NCI-H446 treated with DMSO at 0.1 percent for 48 hours (cell line): ENCODE results near the gene SMIM22.
"Not testable (repeated sequence)": the region's sequence is repeated elsewhere in the genome, so short reads cannot be mapped to it uniquely, and the experiment has no call there.

Experiments used
- DNase-seq: peaks from one replicate; lab custom pipeline; 2025; lab: John Stamatoyannopoulos, UW

Gene SMIM22

GRCh38 chr16:4768549-4769305 lies 26.4 kb upstream of the SMIM22 start:
- DNase-seq, result peak; percentile 80

DNA sequence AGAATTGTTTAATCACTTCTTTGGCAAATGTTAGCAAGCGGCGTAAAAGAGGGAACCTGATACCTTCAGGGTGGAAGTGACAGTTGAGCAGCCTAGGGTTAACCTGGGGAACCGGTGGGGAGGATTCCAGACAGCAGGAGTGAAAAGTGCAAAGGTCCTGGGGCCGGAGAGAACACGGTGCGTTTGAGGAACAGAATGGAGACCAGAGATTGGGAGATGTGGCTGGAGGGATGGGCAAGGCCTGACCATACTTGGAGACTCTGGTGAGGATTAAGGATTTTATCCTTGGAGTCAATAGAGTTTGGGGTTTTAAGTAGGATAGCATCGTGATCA lies 25.9 kb upstream of the SMIM22 start:
- DNase-seq, result no peak

DNA sequence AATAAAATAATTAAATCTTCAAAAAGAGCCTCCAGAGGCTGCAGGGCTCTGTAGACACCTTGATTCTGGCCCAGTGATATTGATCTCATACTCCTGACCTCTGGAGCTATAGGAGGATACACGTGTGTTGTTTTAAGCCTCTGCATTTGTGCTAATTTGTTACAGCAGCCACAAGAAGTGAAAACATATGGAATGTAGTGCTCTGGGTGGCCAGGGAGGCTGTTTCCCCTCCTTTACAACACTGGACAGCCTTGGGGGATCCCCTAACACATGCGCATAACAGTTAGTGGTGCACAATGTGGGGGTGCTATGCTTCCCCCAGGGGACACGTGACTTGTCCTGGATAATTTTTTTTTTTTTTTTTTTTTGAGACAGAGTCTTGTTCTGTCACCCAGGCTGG lies 23.5 kb upstream of the SMIM22 start:
- no peak for DNase-seq

- DNase-seq, result no peak
Measured at GRCh38 chr16:4772351-4772750, 22.8 kb upstream of the SMIM22 start.

GRCh38 chr16:4775005-4775404 lies 20.2 kb upstream of the SMIM22 start:
- DNase-seq, result no peak

DNA sequence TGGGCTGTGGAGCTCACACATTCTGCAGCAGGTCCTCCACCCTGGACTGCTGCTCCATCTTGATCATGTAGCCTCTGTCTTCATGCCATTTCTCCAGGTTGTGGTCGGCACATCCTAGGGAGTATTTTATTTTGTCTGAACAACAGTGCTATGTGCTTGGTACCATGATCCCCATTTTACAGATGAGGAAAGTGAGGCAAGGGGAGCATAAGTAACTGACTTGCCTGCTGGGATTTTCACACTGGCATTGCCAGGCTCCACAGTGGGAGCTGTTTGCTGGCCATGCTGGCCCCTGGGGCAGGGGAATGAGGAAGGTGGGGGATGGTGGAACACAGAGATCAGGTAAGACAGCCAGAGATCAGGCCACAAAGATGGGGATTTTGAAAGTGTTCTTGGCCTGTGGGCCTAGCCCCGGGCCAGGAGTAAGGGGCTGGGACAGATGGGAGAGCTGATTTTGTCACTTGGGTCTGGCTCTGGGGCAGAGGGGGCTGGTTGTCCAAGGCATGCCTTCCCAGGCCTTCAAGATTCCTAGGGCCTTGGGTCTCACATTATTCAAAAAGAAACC lies 18.9 kb upstream of the SMIM22 start:
- DNase-seq, result no peak

DNA sequence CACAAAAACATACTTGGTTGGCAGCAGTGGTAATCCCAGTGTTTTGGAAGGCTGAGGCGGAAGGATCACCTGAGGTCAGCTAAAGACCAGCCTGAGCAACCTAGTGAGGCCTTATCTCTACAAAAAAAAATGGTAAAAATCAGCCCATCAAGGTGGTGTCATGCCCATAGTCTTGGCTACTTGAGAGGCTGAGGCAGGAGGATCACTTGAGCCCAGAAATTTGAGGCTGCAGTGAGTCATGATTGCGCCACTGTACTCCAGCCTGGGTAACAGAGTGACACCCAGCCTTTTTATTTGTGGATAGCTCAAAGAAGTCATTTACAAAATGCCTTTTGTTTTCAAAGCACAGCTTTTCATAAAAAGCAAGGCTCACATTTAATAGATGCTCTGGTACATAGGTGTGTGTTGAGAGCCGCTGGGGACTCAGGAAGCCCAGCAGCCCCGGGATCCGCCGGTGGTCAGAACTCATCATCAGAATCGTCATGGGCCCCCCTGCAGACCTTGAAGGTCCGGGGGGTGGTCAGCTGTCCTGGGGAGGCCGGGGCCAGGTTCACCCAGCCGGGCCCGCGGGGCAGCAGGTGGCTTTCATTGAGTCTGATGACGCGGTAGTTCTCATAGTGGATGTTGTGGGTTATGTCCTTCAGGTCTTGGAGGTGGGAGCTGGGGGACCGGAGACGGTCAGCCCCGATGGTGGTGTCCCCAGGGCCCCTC lies 17.7 kb upstream of the SMIM22 start:
- no peak for DNase-seq

GRCh38 chr16:4778050-4778392 lies 17.1 kb upstream of the SMIM22 start:
- no peak for DNase-seq

DNA sequence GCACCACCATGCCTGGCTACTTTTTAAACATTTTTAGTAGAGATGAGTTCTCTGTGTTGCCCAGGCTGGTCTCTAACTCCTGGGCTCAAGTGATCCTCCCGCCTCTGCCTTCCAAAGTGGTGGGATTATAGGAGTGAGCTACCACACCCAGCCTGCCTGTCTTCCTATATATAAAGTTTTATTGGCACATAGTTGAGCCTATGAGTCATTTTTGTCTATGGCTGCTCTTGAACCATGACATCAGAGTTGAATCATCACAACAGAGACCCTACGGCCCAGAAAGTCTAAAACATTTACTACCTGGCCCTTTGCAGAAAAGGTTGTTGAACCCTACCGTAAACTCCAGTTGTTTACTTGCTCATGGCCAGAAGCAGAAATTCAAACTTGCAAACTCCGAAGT lies 14.9 kb upstream of the SMIM22 start:
- no peak for DNase-seq

- no peak for DNase-seq
Measured at GRCh38 chr16:4783251-4783950, 11.8 kb upstream of the SMIM22 start.

GRCh38 chr16:4783951-4784336 lies 11.2 kb upstream of the SMIM22 start:
- no peak for DNase-seq

DNA sequence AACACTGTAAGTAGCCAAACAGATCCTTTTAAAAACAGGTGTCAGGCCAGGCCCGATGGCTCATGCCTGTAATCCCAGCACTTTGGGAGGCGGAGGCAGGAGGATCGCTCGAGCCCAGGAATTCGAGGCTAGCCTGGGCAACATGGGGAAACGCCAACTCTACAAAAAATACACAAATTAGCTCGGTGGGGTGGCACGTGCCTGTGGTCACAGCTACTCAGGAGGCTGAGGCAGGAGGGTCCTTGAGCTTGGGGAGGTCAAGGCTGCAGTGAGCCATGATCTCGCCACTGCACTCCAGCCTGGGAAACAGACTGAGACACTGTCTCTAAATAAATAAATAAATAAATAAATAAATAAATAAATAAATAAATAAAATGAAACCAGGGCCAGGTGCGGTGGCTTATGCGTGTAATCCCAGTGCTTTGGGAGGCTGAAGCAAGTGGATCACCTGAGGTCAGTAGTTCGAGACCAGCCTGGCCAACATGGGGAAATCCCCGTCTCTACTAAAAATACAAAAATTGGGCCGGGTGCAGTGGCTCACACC lies 10.7 kb upstream of the SMIM22 start:
- DNase-seq, result not testable (repeated sequence)

DNA sequence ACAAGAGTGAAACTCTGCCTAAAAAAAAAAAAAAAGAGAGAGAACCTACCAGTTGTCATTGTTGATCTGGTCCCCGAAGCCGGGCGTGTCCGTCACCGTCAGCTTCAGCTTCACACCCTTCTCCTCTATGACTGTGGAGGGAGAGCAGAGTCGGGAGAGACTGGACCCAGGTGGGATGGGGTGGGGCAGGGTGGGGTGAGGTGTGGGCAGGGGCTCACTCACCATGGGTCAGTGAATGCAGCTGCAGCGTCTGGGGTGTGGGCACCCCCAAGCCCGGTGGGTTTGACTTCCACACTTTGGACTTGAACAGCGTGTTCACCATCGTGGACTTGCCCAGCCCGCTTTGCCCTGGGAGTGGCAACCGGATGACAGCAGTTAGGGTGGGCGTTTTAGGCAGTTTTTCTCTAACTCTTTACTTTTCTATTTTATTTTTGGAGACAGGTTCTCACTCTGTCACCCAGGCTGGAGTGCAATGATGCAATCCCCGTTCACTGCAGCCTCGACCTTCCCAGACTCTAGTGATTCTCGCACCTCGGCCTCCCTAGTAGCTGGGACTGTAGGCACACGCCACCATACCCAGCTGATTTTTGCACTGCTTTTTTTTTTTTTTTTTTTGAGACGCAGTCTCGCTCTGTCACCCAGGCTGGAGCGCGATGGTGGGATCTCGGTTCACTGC lies 9.3 kb upstream of the SMIM22 start:
- no peak for DNase-seq

- DNase-seq, result no peak
Measured at GRCh38 chr16:4787068-4787467, 8.1 kb upstream of the SMIM22 start.

DNA sequence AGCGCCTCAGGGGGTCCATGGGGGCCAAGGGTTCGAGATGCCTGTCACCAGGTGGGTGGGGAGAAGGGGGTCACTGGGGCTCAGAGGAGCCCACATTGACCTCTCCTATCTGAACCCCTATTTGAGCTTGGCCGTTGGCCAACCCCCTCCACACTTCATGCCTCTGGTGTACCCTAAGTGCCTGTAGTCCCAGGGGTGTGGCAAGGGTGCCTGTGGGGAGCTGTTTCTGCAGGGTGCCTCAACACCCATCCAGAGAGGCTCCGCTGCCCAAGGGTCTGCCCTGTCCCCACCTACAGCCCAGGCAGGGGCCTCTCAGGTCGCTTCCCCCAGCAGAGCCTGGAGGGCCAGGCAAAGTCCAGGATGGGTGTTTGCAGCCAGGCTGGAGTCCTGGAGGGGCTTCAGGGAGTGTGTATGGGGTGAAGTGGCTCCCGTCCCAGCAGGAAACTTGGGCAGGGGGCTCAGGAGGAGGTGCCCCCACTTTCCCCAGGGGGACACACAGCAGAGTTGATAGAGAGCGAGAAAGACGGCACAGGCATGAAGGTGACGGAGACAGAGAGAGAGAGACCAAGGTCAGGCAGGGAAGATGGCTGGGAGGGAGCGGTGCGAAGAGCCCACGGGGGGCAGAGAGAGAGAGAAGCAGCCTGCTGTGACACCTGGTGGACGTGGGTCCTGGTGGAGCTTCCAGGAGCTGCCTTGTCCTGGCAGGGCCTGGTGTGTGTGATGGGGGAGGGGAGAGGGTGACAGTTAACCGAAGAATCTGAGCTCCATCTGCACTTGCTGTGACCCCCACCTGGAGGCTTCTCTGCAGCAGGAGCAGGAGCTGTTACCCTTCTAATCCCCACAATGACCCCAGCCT lies 7.3 kb upstream of the SMIM22 start, which contains the start of gene SEPTIN12:
SEPTIN12 (minus strand) TSS at position 719 of the 856 bp plus-strand sequence; CDS start at position 19, 700 bp downstream.
- no peak for DNase-seq

- no peak for DNase-seq
Measured at GRCh38 chr16:4788489-4788889, 6.7 kb upstream of the SMIM22 start.

GRCh38 chr16:4788910-4789309 lies 6.3 kb upstream of the SMIM22 start:
- DNase-seq, result no peak

DNA sequence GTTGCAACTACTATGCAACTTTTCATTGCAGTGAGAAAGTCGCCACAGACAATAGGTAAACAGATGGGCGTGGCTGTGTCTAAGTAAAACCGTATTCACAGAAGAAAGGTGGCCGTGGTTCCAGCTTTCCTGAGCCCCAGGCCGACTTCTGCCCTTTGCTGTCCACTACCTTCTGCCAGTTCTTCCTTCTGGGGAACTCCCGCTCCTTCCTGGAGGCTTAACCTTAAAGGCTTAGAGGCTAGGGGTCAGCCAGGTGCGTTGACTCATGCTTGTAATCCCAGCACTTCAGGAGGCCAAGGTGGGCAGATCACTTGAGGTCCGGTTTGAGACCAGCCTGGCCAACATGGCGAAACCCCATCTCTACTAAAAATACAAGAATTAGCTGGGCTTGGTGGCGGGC lies 4.9 kb upstream of the SMIM22 start:
- no peak for DNase-seq

- DNase-seq, result no peak
Measured at GRCh38 chr16:4790871-4791270, 4.3 kb upstream of the SMIM22 start.

DNA sequence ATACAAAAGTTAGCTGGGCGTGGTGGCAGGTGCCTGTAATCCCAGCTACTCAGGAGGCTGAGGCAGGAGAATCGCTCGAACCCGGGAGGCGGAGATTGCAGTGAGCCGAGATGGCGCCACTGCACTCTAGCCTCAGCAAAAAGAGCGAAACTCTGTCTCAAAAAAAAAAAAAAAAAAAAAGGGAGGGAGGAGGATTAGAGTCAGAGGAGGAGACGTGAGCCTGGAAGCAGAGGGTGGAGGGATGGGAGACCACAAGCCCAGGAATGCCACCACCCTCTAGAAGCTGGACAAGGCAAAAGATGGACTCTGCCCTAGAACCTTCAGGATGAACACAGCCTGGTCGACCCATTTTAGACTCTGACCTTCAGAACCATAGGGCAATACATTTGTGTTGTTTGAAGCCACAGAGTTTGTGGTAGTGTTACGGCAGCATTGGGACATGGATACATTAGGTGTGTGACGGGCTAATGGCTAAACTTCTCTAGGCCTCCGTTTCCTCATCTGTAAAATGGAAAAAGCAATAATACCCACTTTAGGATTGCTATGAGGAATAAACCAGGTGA lies 2.1 kb upstream of the SMIM22 start:
- DNase-seq, result no peak
